GM23338 (cell line): ENCODE data around the gene PSMD11. TPM values are rescaled to one million over a fixed set of nuclear protein-coding genes. Genes with fewer than 3 reads are reported as not detected.

ENCODE experiments used
- ATAC-seq: fragments of 200-7000 bp; cut with Tn5 transposase; 3 replicates; pipeline ENCODE4 v1.9.1; 2020
- DNase-seq: peaks from one replicate; pipeline ENCODE4 v3.0.0-alpha.2; 2015; ENCODE audit warnings: low spot score
- H2AFZ ChIP-seq: fragments of 200-600 bp; sonication (generic); 2 replicates; pipeline ENCODE4 v1.8.0; 2016; ENCODE audit warnings: antibody characterized with exemption, mild to moderate bottlenecking, moderate library complexity
- H3F3A ChIP-seq: fragments of 200-600 bp; sonication (generic); replicated peaks from 2 replicates; pipeline ENCODE4 v1.8.0; 2017; ENCODE audit warnings: antibody characterized with exemption, mixed run types, low read depth
- H3K27ac ChIP-seq: fragments of 200-600 bp; sonication (generic); 2 replicates; pipeline ENCODE4 v1.6.1; 2016; ENCODE audit warnings: low read depth
- H3K27me3 ChIP-seq: fragments of 200-600 bp; sonication (generic); 2 replicates; pipeline ENCODE4 v1.8.0; 2016; ENCODE audit warnings: mild to moderate bottlenecking, mixed run types, moderate library complexity; ENCODE audit not compliant: insufficient read depth
- H3K36me3 ChIP-seq: fragments of 200-600 bp; sonication (generic); 2 replicates; pipeline ENCODE4 v1.8.0; 2016; ENCODE audit warnings: mild to moderate bottlenecking; ENCODE audit not compliant: insufficient read depth
- H3K4me1 ChIP-seq: fragments of 200-600 bp; sonication (generic); 2 replicates; pipeline ENCODE4 v1.8.0; 2016; ENCODE audit warnings: mild to moderate bottlenecking, moderate library complexity; ENCODE audit not compliant: insufficient read depth
- H3K4me2 ChIP-seq: fragments of 200-600 bp; sonication (generic); 2 replicates; pipeline ENCODE4 v1.7.1; 2017; ENCODE audit warnings: mixed run types
- H3K4me3 ChIP-seq: fragments of 200-600 bp; sonication (generic); 2 replicates; pipeline ENCODE4 v1.6.1; 2016; ENCODE audit warnings: mixed run types
- H3K79me2 ChIP-seq: fragments of 200-600 bp; sonication (generic); replicated peaks from 2 replicates; pipeline ENCODE4 v1.8.0; 2017; ENCODE audit warnings: mild to moderate bottlenecking; ENCODE audit not compliant: insufficient read depth
- H3K9me2 ChIP-seq: fragments of 200-600 bp; sonication (generic); 2 replicates; pipeline ENCODE4 v1.8.0; 2017; ENCODE audit not compliant: insufficient read depth
- H4K20me1 ChIP-seq: fragments of 200-600 bp; sonication (generic); replicated peaks from 2 replicates; pipeline ENCODE4 v1.8.0; 2017; ENCODE audit warnings: mild to moderate bottlenecking; ENCODE audit not compliant: insufficient read depth
- H3K27ac Mint-ChIP-seq: 2 replicates; pipeline ENCODE4 v1.8.0; 2020; ENCODE audit warnings: inconsistent platforms, mild to moderate bottlenecking, moderate library complexity, mixed read lengths
- H3K27me3 Mint-ChIP-seq: 3 replicates; pipeline ENCODE4 v1.8.0; 2022; ENCODE audit warnings: low read depth, mild to moderate bottlenecking, moderate library complexity, mixed read lengths, inconsistent platforms; ENCODE audit not compliant: insufficient read depth, poor library complexity
- H3K36me3 Mint-ChIP-seq: 3 replicates; pipeline ENCODE4 v1.8.0; 2021; ENCODE audit warnings: low read depth, mild to moderate bottlenecking, inconsistent platforms, moderate library complexity, mixed read lengths
- H3K4me1 Mint-ChIP-seq: 3 replicates; pipeline ENCODE4 v1.8.0; 2020; ENCODE audit warnings: mild to moderate bottlenecking, inconsistent platforms, mixed read lengths
- H3K4me3 Mint-ChIP-seq: 3 replicates; pipeline ENCODE4 v1.8.0; 2021; ENCODE audit warnings: moderate library complexity, mild to moderate bottlenecking, inconsistent platforms, mixed read lengths
- H3K9me3 Mint-ChIP-seq: 3 replicates; pipeline ENCODE4 v1.8.0; 2020; ENCODE audit warnings: moderate library complexity, mild to moderate bottlenecking, inconsistent platforms, mixed read lengths
- CREB1 ChIP-seq: fragments of 250-450 bp; sonication (Bioruptor Pico); IDR thresholded peaks from 2 replicates; pipeline ENCODE4 v1.5.0; 2020; ENCODE audit warnings: low read depth, mild to moderate bottlenecking, moderate library complexity
- EZH2phosphoT487 ChIP-seq: fragments of 200-600 bp; sonication (generic); IDR thresholded peaks from one replicate; pipeline ENCODE4 v1.8.1; 2018; ENCODE audit warnings: antibody characterized with exemption; ENCODE audit not compliant: unreplicated experiment
- JUNB ChIP-seq: IDR thresholded peaks from one replicate; pipeline ENCODE4 v1.6.1; 2016; ENCODE audit warnings: antibody characterized with exemption; ENCODE audit not compliant: unreplicated experiment
- NANOG ChIP-seq: IDR thresholded peaks from 2 replicates; pipeline ENCODE4 v1.6.1; 2016; ENCODE audit warnings: antibody characterized with exemption, borderline replicate concordance
- POLR2AphosphoS5 ChIP-seq: IDR thresholded peaks from 2 replicates; pipeline ENCODE4 v1.6.1; 2016; ENCODE audit warnings: antibody characterized with exemption, low read depth
- ZNF331 ChIP-seq: fragments of 250-450 bp; sonication (Bioruptor Pico); IDR thresholded peaks from 2 replicates; pipeline ENCODE4 v1.5.0; 2020; ENCODE audit warnings: low read depth, mild to moderate bottlenecking, moderate library complexity
- ZNF462 ChIP-seq: fragments of 250-450 bp; sonication (Bioruptor Pico); IDR thresholded peaks from 2 replicates; pipeline ENCODE4 v1.5.0; 2020; ENCODE audit warnings: mild to moderate bottlenecking, moderate library complexity
- polyA plus RNA-seq: library from polyadenylated mRNA; unstranded; fragments of >200 nt; fragmentation: Nextera tagmentation; extraction: Ambion mirVana; gene quantifications from 2 replicates; pipeline ENCODE4 v1.2.1, GENCODE V29; 2016
- total RNA-seq: library from RNA; depleted of rRNA; stranded (reverse); fragments of >200 nt; shearing (Covaris generic); gene quantifications from 2 replicates; pipeline ENCODE4 v1.2.3, GENCODE V29; 2014

PSMD11 gene
- total and polyA plus RNA-seq, 2 experiments from 2014 or later: 180 to 360 TPM

- TF ChIP-seq ZNF462 (CRISPR knock-in tag) (no peak), NANOG (no peak), EZH2phosphoT487 (no peak), CREB1 (no peak), ZNF331 (CRISPR knock-in tag) (no peak)
These were observed 54.1 kb downstream of the PSMD11 start (continued) for GRCh38 chr17:32498391-32498790.

- H3K9me3 Mint-ChIP-seq: no peaks in the 10 kb centered on the region; the same call in 2 of the 3 replicates
- TF ChIP-seq JUNB (no peak), ZNF331 (CRISPR knock-in tag) (no peak), CREB1 (no peak), POLR2AphosphoS5 (no peak), ZNF462 (CRISPR knock-in tag) (no peak), NANOG (no peak)
These were observed 57.7 kb downstream of the PSMD11 start for GRCh38 chr17:32502013-32502412.

More at GRCh38 chr17:32502013-32502412, 57.7 kb downstream of the PSMD11 start:
- H3K27me3 ChIP-seq: no peaks in the 10 kb centered on the region
- no peak overlapping the region for H3K4me3 Mint-ChIP-seq
- no peak overlapping the region for H3K4me3 ChIP-seq
- H3K27ac Mint-ChIP-seq: no peak overlapping the region
- peaks cover 25% of the 10 kb centered on the region for H3K4me1 Mint-ChIP-seq
- no peaks in the 10 kb centered on the region for H3K36me3 Mint-ChIP-seq
- no peaks in the 10 kb centered on the region for H3F3A ChIP-seq
- H3K9me2 ChIP-seq: no peaks in the 10 kb centered on the region
- peaks cover 16% of the 10 kb centered on the region for H3K27me3 Mint-ChIP-seq
- DNase-seq (no peak), ATAC-seq (no peak)
- no peaks in the 10 kb centered on the region for H3K79me2 ChIP-seq
- no peak overlapping the region for H2AFZ ChIP-seq
- no peak overlapping the region for H3K27ac ChIP-seq
- no peaks in the 10 kb centered on the region for H4K20me1 ChIP-seq
- H3K36me3 ChIP-seq: no peaks in the 10 kb centered on the region
- no peak overlapping the region for H3K4me2 ChIP-seq
- H3K4me1 ChIP-seq: peaks cover 13% of the 10 kb centered on the region; the same call in 1 of the 2 replicates
